Umbilical cord (tissue), 2 donors: ENCODE data around the gene SUPT3H. TPM values are rescaled to one million over a fixed set of nuclear protein-coding genes. Genes with fewer than 3 reads are reported as not detected.
"Not testable (repeated sequence)": the region's sequence is repeated elsewhere in the genome, so short reads cannot be mapped to it uniquely, and the experiment has no call there.

Experiments used
- DNase-seq: peaks from one replicate; pipeline ENCODE4 v3.0.0-alpha.2; 2015; ENCODE audit warnings: low spot score
- total RNA-seq: library from RNA; depleted of rRNA; stranded (reverse); fragments of >200 nt; gene quantifications from one replicate; pipeline ENCODE4 v1.2.3, GENCODE V29; 2014; ENCODE audit warnings: low replicate concordance; ENCODE audit not compliant: insufficient read depth

Gene SUPT3H
- total RNA-seq, 1 donor from 2014 or later: 6.5 TPM

- not testable (repeated sequence) for DNase-seq
These were observed 310.3 kb downstream of the SUPT3H start for GRCh38 chr6:45067446-45067845.

GRCh38 chr6:45062659-45063058, 315.1 kb downstream of the SUPT3H start:
- not testable (repeated sequence) for DNase-seq

GRCh38 chr6:45057711-45058110, 320.0 kb downstream of the SUPT3H start:
- peak; percentile 25 for DNase-seq

- no peak for DNase-seq
These were observed 323.1 kb downstream of the SUPT3H start for GRCh38 chr6:45054610-45055009.

- no peak for DNase-seq
These were observed 325.4 kb downstream of the SUPT3H start for GRCh38 chr6:45052325-45052724.

- DNase-seq: peak; percentile 10
These were observed 328.4 kb downstream of the SUPT3H start for GRCh38 chr6:45049188-45049843.

- no peak for DNase-seq
These were observed 330.2 kb downstream of the SUPT3H start for GRCh38 chr6:45047573-45047972.

- no peak for DNase-seq
These were observed 332.5 kb downstream of the SUPT3H start for GRCh38 chr6:45045253-45045601.

GRCh38 chr6:45044510-45045252, 333.1 kb downstream of the SUPT3H start:
- DNase-seq: no peak

- DNase-seq: no peak
These were observed 333.6 kb downstream of the SUPT3H start for GRCh38 chr6:45044086-45044485.

GRCh38 chr6:45042673-45043072, 335.1 kb downstream of the SUPT3H start:
- DNase-seq: not testable (repeated sequence)

GRCh38 chr6:45038226-45038625, 339.5 kb downstream of the SUPT3H start:
- no peak for DNase-seq

- DNase-seq: no peak
These were observed 341.6 kb downstream of the SUPT3H start for GRCh38 chr6:45036103-45036502.

GRCh38 chr6:45032426-45032825, 345.3 kb downstream of the SUPT3H start:
- no peak for DNase-seq

GRCh38 chr6:45031601-45032000, 346.1 kb downstream of the SUPT3H start:
- no peak for DNase-seq

- DNase-seq: no peak
These were observed 350.6 kb downstream of the SUPT3H start for GRCh38 chr6:45027126-45027525.

GRCh38 chr6:45026003-45026516, 351.7 kb downstream of the SUPT3H start:
- no peak for DNase-seq

- DNase-seq: no peak
These were observed 353.1 kb downstream of the SUPT3H start for GRCh38 chr6:45024610-45025009.

GRCh38 chr6:45021676-45022075, 356.1 kb downstream of the SUPT3H start:
- no peak for DNase-seq

GRCh38 chr6:45012687-45013086, 365.0 kb downstream of the SUPT3H start:
- DNase-seq: no peak

GRCh38 chr6:45009576-45009975, 368.2 kb downstream of the SUPT3H start:
- DNase-seq: no peak

- DNase-seq: no peak
These were observed 370.8 kb downstream of the SUPT3H start for GRCh38 chr6:45006893-45007292.

- DNase-seq: no peak
These were observed 373.8 kb downstream of the SUPT3H start for GRCh38 chr6:45003961-45004360.
